Activated CD4-positive, alpha-beta memory T cell treated with anti-CD3 and anti-CD28 coated beads, Interleukin-2, amount 10 ng/mL, durations not matched to agents 7 days and 5 days (primary cell): ENCODE results near the gene PHACTR3. TPM values are rescaled to one million over a fixed set of nuclear protein-coding genes. Genes with fewer than 3 reads are reported as not detected.
A peak's percentile ranks its signal among the peaks of the same experiment; 100 is the strongest.

Source experiments
- CTCF ChIA-PET: fragments of 350-600 bp; sonication (Branson Sonifier 250); formaldehyde crosslinking; loops from one replicate; lab custom pipeline; 2021; ENCODE audit warnings: antibody characterized with exemption, inconsistent platforms; lab: Charles Lee
- POLR2A ChIA-PET: fragments of 350-600 bp; sonication (Branson Sonifier 250); formaldehyde crosslinking; loops from one replicate; lab custom pipeline; 2021; ENCODE audit warnings: antibody characterized with exemption; lab: Charles Lee
- DNase-seq: peaks from one replicate; pipeline ENCODE4 v3.0.0-alpha.2; 2020
- H3K27ac Mint-ChIP-seq: one replicate; pipeline ENCODE4 v1.8.0; 2021; ENCODE audit warnings: mild to moderate bottlenecking, mixed read lengths
- H3K27me3 Mint-ChIP-seq: one replicate; pipeline ENCODE4 v1.8.0; 2021; ENCODE audit warnings: mixed read lengths
- H3K36me3 Mint-ChIP-seq: one replicate; pipeline ENCODE4 v1.8.0; 2021; ENCODE audit warnings: low read depth, mixed read lengths
- H3K4me1 Mint-ChIP-seq: one replicate; pipeline ENCODE4 v1.8.0; 2021; ENCODE audit warnings: mixed read lengths
- H3K4me3 Mint-ChIP-seq: one replicate; pipeline ENCODE4 v1.8.0; 2021; ENCODE audit warnings: mild to moderate bottlenecking, mixed read lengths
- H3K9me3 Mint-ChIP-seq: one replicate; pipeline ENCODE4 v1.8.0; 2021; ENCODE audit warnings: mixed read lengths
- total RNA-seq, 2 experiments: library from RNA; stranded (reverse); gene quantifications; one replicate each; pipeline ENCODE4 v1.2.3, GENCODE V29; 2021

PHACTR3 gene
- total RNA-seq, 2 experiments from 2014 or later = not detected

DNA sequence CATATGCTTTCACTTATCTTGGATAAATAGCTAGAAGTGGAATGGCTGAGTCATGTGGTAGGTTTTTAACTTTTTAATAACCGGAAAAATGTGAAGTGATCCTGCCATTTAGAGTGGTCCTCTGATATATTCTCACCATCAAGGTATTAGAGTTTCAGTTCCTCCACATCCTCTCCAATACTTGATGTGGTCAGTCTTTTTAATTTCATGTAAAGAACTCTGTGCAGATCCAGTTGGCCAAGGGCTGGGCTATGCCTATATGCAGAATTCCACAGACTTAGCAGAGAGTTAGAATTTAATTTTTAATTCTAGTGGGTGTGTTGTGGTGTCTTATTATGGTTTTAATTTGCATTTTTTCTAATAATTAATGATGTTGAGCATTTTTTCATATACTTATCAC is 188.0 kb downstream of the PHACTR3 start:
- Mint-ChIP-seq H3K4me3 (no peak overlapping the region), H3K27ac (no peak overlapping the region), H3K4me1 (no peaks in the 10 kb centered on the region), H3K36me3 (peaks cover 2% of the 10 kb centered on the region), H3K27me3 (peaks cover 5% of the 10 kb centered on the region), H3K9me3 (peaks cover 5% of the 10 kb centered on the region)
- no peak for DNase-seq
- CTCF ChIA-PET = no interaction called here
- POLR2A ChIA-PET = no interaction called here

GRCh38 chr20:59794555-59794954 is 190.2 kb downstream of the PHACTR3 start:
- DNase-seq = no peak
- peaks cover 2% of the 10 kb centered on the region for H3K36me3 Mint-ChIP-seq
- ChIA-PET POLR2A (no interaction called here), CTCF (no interaction called here)
- H3K4me3 Mint-ChIP-seq = no peak overlapping the region
- peaks cover 6% of the 10 kb centered on the region for H3K9me3 Mint-ChIP-seq
- H3K27me3 Mint-ChIP-seq = peaks cover 5% of the 10 kb centered on the region
- no peaks in the 10 kb centered on the region for H3K4me1 Mint-ChIP-seq
- H3K27ac Mint-ChIP-seq = no peak overlapping the region

DNA sequence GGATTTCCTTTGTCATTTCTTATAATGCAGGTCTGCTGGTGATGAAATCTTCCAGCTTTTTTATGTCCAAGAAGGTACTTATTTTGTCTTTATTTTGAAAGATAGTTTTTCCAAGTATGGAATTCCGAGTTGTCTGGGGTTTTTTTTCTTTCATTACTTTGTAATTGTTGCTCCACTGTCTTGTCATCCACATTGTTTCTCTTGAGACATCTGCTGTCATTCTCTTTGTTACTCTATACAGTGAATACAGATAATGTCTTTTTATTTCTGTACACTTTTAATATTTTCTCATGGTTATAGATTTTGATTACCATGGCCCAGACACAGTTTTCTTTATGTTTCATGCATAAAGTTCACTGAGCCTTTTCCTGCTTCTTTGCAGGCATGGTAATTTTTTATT is 196.0 kb downstream of the PHACTR3 start:
- POLR2A ChIA-PET = no interaction called here
- no peak overlapping the region for H3K27ac Mint-ChIP-seq
- no peak overlapping the region for H3K4me3 Mint-ChIP-seq
- peaks cover 2% of the 10 kb centered on the region for H3K36me3 Mint-ChIP-seq
- peaks cover 10% of the 10 kb centered on the region for H3K27me3 Mint-ChIP-seq
- H3K4me1 Mint-ChIP-seq = no peaks in the 10 kb centered on the region
- peaks cover 7% of the 10 kb centered on the region for H3K9me3 Mint-ChIP-seq
- CTCF ChIA-PET = no interaction called here
- DNase-seq = no peak

DNA sequence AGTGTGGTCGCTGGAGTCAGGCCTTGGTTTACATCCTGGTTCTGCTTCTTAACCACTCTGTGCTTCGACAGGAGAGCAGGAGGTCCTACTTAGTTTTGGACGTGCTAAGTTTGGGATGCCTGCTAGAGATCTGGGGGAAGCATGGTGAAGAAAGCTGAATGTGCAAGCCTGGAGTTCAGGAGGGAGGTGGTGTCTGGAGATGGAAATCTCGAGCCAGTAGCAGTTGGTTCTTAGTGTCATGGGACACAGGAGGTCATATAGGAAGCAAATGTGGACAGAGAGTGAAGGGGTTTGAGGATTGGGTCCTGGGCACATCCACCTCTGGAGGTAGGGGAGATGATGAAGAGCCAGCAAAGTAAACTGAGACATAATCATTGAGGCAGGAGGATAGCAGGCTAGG is 197.7 kb downstream of the PHACTR3 start:
- H3K4me1 Mint-ChIP-seq = no peaks in the 10 kb centered on the region
- no peak overlapping the region for H3K27ac Mint-ChIP-seq
- no peaks in the 10 kb centered on the region for H3K36me3 Mint-ChIP-seq
- CTCF ChIA-PET = no interaction called here
- POLR2A ChIA-PET = no interaction called here
- DNase-seq = no peak
- H3K27me3 Mint-ChIP-seq = peaks cover 8% of the 10 kb centered on the region
- peaks cover 7% of the 10 kb centered on the region for H3K9me3 Mint-ChIP-seq
- no peak overlapping the region for H3K4me3 Mint-ChIP-seq

DNA sequence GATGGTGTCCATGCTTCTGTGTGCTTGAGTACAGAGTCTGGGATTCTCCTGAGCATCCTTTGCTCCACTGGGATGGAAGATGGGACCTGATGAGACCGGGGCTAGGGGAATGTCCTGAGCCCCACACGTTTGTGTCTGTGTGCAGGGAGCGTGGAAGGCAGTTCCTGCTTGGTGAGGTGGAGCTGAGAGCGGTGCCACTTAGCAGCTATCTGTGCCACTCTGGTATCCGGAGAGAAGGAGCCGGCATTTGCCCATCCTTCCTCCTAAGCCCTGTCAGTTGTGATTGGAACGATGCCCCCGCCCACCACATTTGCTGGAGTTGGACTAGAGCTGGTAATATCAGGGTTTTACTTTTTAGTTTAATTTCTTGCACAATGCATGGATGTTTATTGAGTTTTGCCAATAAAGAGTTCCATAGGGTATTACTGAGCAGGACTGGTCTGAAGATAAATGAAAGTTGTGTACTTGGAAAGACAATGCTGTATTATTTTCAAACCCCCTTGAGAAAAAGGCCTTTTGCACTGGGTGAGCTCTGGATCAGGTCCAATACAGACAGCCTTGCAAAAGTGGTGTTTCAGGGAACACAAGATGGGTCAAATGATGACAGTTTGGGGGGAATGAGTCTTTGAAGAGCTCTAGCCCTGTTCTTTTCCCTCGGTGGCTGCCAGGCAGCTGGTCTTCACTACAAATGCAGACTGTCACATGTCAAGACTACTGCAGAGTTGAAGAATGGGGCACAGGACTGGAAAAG is 198.3 kb downstream of the PHACTR3 start:
- no peak overlapping the region for H3K4me3 Mint-ChIP-seq
- H3K36me3 Mint-ChIP-seq = no peaks in the 10 kb centered on the region
- POLR2A ChIA-PET = no interaction called here
- CTCF ChIA-PET = no interaction called here
- H3K4me1 Mint-ChIP-seq = no peaks in the 10 kb centered on the region
- peaks cover 4% of the 10 kb centered on the region for H3K9me3 Mint-ChIP-seq
- no peak for DNase-seq
- no peak overlapping the region for H3K27ac Mint-ChIP-seq
- peaks cover 5% of the 10 kb centered on the region for H3K27me3 Mint-ChIP-seq

- CTCF ChIA-PET = no interaction called here
- no peak overlapping the region for H3K27ac Mint-ChIP-seq
- H3K27me3 Mint-ChIP-seq = peaks cover 5% of the 10 kb centered on the region
- H3K4me3 Mint-ChIP-seq = no peak overlapping the region
- POLR2A ChIA-PET = no interaction called here
- H3K36me3 Mint-ChIP-seq = no peaks in the 10 kb centered on the region
- peaks cover 4% of the 10 kb centered on the region for H3K9me3 Mint-ChIP-seq
- no peaks in the 10 kb centered on the region for H3K4me1 Mint-ChIP-seq
- DNase-seq = peak; percentile 5
These were observed 200.0 kb downstream of the PHACTR3 start for GRCh38 chr20:59804347-59804746.

- peaks cover 4% of the 10 kb centered on the region for H3K9me3 Mint-ChIP-seq
- peaks cover 5% of the 10 kb centered on the region for H3K27me3 Mint-ChIP-seq
- peak; percentile 1 for DNase-seq
- H3K4me1 Mint-ChIP-seq = no peaks in the 10 kb centered on the region
- H3K36me3 Mint-ChIP-seq = no peaks in the 10 kb centered on the region
- H3K4me3 Mint-ChIP-seq = no peak overlapping the region
- POLR2A ChIA-PET = no interaction called here
- H3K27ac Mint-ChIP-seq = no peak overlapping the region
- CTCF ChIA-PET = no interaction called here
These were observed 200.7 kb downstream of the PHACTR3 start for GRCh38 chr20:59804871-59805665.

DNA sequence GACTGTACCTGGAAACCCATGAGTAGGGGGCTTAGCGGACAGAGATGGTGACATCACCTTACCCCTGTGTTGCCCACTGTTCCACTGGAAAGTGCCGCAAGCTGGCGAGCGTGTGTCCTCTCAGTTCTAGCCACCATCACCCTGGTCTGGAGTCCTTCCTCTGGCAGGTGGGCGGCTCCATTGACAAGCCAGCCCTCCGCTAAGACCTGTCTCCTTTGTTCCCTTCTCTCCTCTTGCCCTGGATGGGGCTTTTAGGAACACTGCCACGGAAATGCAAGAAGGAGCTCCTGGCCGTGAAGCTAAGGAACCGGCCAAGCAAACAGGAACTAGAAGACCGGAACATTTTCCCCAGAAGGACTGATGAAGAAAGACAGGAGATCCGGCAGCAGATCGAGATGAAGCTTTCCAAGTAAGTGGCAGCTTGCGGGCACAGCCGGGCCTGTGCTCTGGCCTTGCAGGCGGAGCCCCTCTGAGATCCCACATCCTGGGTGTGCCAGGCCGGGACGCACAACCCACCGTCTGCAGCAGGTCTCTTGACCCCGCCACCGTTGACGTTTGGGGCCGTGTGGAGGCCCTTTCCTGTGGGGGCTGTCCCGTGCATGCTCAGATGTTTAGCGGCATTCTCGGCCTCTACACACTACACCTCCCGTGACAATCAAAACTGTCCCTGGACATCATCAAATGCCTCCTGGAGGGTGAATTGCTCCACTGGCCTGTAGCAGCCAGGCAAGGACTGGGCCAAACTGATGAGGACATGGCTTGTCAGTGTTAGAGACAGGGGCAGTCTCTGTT is 201.6 kb downstream of the PHACTR3 start:
- POLR2A ChIA-PET = no interaction called here
- Mint-ChIP-seq H3K9me3 (peaks cover 2% of the 10 kb centered on the region), H3K4me3 (no peak overlapping the region), H3K4me1 (no peaks in the 10 kb centered on the region), H3K27me3 (peaks cover 5% of the 10 kb centered on the region), H3K36me3 (no peaks in the 10 kb centered on the region), H3K27ac (no peak overlapping the region)
- peak; percentile 5 for DNase-seq
- CTCF ChIA-PET = interaction anchor here (1.4 kb wide), 1 partner anchor 44 kb away, joined by 4 read pairs; no protein-coding TSS in a partner anchor

- Mint-ChIP-seq H3K4me1 (no peaks in the 10 kb centered on the region), H3K4me3 (no peak overlapping the region), H3K36me3 (no peaks in the 10 kb centered on the region), H3K27ac (no peak overlapping the region), H3K9me3 (no peaks in the 10 kb centered on the region), H3K27me3 (peaks cover 5% of the 10 kb centered on the region)
- ChIA-PET CTCF (interaction anchor here (1.4 kb wide), 1 partner anchor 44 kb away, joined by 4 read pairs; no protein-coding TSS in a partner anchor), POLR2A (no interaction called here)
- no peak for DNase-seq
These were observed 202.2 kb downstream of the PHACTR3 start for GRCh38 chr20:59806578-59806975.

DNA sequence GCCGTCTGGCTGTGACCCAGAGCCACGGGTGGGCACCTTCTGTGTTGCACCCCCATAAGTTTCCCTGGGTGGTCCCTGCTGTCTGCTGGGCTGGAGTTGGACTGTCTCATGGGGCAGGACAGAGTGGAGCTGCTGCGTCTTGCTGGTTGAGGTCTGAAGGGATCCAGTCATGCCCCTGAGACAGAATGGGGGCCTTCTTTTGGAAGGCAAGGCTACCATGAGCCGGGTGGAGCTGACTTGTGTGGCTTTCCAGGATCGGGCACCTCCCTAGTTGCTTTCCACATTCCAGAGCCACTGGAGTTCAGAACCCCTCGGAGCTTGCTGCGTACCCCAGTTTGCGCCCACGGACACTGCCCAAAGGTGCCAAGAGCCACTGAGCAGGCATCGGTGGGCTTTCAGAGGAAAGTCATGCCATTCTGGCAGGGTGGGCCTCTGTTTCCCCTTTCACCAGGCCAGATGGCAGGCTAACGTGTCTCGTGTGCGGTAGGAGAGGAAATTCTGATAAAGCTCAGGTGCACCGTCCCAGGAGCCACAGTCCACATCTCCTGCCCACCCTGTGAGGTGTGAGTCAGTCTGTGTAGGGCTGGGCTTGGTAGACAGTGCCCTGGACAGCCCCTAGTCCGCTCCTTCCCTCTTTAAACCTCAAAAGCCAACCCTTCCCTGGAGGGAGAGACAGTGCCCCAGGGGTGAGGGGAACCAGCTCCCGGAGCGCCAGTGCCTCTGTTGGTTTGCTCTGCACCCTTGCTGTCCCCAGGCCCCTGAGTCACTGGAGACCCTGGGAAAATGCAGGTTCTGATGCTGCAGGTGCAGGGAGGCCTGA is 203.8 kb downstream of the PHACTR3 start:
- H3K4me3 Mint-ChIP-seq = no peak overlapping the region
- DNase-seq = peak; percentile 9
- ChIA-PET POLR2A (no interaction called here), CTCF (no interaction called here)
- H3K36me3 Mint-ChIP-seq = no peaks in the 10 kb centered on the region
- H3K27ac Mint-ChIP-seq = no peak overlapping the region
- H3K9me3 Mint-ChIP-seq = no peaks in the 10 kb centered on the region
- H3K27me3 Mint-ChIP-seq = no peaks in the 10 kb centered on the region
- H3K4me1 Mint-ChIP-seq = no peaks in the 10 kb centered on the region

DNA sequence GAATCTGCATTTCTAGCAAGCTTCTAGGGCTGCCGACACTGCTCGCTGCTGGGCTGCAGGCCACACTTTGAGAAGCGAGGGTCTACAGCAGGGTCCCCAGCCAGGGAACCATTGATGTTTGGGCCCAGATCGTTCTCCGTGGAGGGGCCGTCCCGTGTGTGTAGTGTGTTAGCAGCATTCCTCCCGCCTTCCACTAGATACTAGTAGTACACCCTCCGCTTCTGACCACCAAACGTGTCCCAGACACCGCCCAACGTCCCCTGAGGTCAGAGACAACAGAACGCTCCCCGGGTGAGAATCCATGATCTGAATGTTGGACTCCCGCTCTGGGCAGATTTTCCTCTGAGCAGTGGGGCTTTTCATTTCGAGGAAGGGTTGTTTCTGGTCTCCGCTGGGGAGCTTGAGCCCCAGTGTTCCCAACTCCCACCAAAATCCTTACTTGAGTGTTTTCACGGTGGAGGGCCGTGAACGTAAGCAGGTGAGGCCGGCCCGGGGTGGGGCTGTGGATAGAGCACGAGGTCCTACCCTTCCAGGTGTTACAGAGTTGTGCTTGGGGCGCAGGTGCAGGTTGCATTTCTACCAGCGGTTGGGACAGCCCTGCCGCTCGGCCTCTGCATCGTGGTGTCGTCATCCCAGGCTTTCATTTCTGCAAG is 204.5 kb downstream of the PHACTR3 start:
- no peaks in the 10 kb centered on the region for H3K36me3 Mint-ChIP-seq
- POLR2A ChIA-PET = no interaction called here
- no peak overlapping the region for H3K4me3 Mint-ChIP-seq
- H3K27me3 Mint-ChIP-seq = no peaks in the 10 kb centered on the region
- H3K27ac Mint-ChIP-seq = no peak overlapping the region
- CTCF ChIA-PET = no interaction called here
- peak; percentile 10 for DNase-seq
- no peaks in the 10 kb centered on the region for H3K4me1 Mint-ChIP-seq
- no peaks in the 10 kb centered on the region for H3K9me3 Mint-ChIP-seq
